Stimulated activated CD8-positive, alpha-beta memory T cell treated with anti-CD3 and anti-CD28 coated beads, Interleukin-15, amount 100 ng/mL, for 48 hours (primary cell): ENCODE measurements around the gene CENPN.
A peak's percentile ranks its signal among the peaks of the same experiment; 100 is the strongest.

Experiments
- DNase-seq, 2 donors: peaks; one replicate each; pipeline ENCODE4 v3.0.0-alpha.2; 2020; ENCODE audit warnings: low read depth in 2 of 2

The CENPN gene, protein sequence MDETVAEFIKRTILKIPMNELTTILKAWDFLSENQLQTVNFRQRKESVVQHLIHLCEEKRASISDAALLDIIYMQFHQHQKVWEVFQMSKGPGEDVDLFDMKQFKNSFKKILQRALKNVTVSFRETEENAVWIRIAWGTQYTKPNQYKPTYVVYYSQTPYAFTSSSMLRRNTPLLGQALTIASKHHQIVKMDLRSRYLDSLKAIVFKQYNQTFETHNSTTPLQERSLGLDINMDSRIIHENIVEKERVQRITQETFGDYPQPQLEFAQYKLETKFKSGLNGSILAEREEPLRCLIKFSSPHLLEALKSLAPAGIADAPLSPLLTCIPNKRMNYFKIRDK

DNA sequence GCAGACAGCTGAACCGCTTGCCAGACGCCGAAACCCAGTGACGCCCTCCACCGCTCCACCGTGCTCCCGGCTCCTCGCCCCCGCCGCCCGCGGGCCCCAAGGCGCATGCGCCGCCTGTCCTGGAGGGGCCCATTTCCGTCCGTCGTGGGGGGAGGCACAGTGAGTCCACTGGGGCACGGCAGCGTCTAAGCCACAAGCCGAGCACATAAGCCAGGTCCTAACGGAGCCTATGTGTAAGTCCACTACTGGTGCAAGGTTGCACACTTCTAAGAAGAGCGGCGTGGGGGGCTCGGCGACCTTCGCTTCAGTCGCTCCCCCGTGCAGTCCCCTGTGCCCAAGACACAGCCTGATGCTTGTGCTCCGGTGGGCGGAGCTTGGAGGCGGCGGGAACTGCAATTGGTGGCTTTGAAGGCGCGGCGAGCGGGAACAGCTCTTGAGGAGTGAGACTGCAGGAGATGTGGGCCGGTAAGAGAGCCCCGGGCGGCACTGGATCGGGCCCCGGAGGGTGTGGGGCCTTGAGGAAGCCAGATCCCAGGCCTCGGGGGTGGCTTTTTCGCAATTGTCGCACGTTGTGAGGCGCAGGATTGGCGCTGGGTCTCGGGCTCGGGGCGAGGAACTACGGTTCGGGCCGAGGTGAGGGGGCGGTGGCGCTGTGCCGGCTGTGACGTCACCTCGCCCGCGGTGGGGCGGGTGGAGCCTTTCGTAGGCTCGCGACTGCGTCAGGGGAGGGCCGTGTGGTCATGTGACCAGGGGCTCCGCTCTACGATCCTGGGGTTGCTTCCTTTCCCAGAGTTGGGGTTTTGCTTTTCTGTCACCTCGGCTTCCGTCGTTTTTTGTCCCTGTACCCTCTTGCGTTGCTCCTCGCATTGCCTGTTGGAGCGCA is at the start of gene CENPN, which contains the start of gene CMC2:
CENPN (plus strand) TSS at position 402 of the 883 bp plus-strand sequence. CDS start 4,726 bp downstream, outside the sequence.
CMC2 (minus strand) TSS at position 73 of the 883 bp plus-strand sequence. CDS start 9,491 bp downstream, outside the sequence.
- peak; percentile 93 to 94 for DNase-seq

DNA sequence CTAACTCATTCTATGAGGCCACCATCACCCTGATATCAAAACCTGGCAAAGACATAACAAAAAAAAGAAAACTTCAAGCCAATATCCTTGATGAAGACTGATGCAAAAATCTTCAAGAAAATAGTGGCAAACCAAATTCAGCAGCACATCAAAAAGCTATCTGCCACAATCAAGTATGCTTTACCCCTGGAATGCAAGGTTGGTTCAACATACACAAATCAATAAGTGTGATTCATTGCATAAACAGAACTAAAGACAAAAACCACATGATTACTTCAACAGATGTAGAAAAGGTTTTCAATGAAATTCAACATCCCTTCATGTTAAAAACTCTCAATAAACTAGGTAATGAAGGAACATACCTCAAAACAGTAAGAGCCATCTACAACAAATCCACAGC is 48.7 kb upstream of the CENPN start:
- DNase-seq, result no peak

DNA sequence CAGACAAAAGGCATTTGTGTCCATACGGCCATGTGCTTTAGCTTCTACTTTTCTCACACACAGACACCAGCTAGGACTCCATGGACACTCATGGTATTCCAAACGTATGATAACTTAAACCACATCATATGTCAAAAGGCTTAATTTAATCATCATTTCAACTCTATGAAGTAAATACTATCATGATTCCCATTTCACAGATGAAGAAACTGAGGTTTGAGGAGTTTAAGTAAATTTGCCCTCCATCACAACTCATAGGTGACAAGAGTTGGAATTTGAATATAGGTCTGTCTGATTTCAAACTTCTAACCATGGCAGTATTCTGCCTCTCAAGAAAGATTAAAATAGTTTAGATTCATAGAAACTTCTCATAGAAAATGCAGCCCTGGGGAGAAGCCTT is 44.1 kb upstream of the CENPN start:
- no peak for DNase-seq

- no peak for DNase-seq
Measured at GRCh38 chr16:80964351-80964750, 42.7 kb upstream of the CENPN start.

- DNase-seq, result no peak
Measured at GRCh38 chr16:80966617-80967016, 40.4 kb upstream of the CENPN start.

GRCh38 chr16:80968386-80969113 is 38.5 kb upstream of the CENPN start:
- DNase-seq, result no peak

DNA sequence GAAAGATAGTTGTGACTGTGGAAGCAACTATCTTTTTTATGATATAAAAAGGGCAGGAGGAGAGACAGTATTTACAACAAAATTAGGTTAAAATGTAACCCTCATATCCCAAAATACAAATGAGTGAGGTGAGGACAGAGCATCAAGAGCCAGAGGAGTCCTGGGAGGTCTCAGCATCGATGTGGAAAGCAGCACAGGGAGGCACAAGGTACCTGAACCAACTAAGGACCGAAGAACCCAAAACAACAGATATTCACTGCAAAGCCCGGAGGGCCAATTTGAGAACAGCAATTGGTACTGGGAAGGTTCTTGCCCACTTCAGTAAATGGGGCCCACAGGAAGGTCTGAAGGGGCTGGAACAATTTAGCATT is 37.9 kb upstream of the CENPN start:
- no peak for DNase-seq

DNA sequence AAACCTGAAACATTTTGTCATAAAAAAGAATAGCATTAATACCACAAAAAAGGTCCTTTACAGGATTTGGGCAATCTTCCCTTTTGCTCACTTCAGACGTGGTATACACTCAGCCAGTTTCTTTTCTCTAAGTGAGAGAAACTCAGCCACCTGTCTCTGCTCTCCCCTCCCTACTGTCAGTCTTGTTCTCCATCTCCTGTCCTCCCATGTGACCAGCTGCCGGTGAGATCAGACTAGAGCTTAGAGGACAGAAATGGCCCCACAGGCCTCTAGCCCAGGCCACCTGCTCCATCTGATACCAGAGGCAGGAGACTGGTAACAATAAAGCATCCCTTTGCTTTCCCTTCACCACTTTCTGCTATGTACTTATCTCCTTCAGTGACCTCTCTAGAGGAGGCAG is 35.2 kb upstream of the CENPN start:
- no peak for DNase-seq

DNA sequence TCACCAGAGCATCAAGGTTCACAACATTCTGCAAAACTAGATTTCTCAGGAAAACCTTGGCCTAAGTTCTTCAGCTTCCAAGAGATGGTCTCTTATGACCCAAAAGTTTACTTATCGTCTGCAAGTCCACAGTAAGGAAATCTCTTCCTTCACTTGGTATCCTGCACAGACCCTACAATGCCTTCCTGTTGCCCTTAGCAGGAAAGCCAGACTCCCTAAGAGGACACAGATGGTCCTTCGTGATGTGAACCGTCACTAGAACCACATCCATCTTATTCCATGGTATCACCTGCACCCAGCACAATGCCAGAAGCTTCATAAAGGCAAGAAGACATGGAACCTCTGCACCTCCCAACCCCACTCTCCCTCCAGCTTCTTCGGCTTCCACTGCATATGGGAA is 34.4 kb upstream of the CENPN start:
- no peak for DNase-seq

DNA sequence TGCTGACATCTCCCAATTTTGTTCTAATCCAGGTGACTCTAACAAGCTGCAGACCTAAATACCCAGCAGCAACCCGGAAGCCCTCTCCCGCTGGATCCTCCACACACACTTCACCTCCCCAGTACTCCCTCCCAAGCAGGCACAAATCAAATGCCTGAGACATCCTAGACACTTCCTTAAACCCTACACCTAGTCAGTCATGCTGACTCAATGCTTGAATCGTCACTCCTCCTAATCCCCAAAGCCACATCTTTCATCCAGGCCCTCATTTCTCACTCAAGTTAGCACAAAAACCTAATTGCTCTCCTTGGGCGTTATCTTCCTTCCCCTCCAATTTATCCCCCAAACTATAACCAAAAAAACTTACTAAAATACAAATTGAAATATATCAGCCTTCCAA is 33.0 kb upstream of the CENPN start:
- no peak for DNase-seq

DNA sequence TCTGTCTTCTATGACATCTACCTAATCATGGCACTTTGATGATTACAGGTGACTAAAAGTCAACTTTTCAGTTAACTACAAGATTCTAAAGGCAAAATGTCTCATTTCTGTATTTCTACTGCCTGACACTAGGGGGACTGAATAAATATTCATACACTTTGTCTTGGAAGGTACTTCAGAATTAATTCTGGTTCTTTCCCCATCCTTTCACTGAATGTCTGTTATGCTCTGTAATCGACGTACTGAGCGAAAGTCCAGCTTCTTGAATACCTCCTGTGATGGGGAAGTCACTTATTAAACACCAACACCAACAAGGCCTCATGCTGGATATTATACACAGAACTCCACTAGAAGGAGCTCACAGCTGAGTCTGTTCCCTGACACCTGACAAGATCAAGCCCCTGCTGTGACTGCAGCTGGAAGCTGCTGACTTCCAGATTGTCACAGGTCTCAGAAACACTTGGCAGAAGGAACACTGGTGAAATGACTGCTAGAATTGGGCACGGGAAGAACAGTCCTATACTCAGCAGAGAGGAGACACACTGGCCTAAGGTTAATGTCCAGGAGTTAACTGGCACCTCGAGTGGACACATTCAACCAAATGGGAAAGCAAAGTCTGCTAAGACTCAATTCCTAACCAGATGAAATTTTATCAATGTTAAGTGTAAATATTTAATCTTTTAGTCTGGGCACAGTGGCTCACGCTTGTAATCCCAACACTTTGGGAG is 32.2 kb upstream of the CENPN start:
- no peak for DNase-seq

DNA sequence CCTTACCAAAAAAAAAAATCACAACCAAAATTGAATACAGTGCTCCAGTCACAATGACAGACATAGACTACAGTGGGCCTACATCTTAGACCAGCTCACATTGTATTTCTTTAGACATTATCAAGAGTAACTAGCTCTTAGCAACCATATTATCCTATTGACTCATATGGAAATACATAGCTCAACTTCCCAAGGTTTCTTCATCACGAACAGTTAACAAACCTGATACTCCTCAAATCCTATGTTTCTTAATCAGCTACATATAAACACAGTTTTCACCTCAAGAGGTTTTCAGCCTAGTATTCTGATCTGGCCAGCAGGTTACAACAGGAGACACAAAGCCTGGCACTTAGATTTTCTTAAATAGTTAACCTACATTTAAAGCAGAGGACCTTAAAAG is 30.1 kb upstream of the CENPN start:
- no peak for DNase-seq

DNA sequence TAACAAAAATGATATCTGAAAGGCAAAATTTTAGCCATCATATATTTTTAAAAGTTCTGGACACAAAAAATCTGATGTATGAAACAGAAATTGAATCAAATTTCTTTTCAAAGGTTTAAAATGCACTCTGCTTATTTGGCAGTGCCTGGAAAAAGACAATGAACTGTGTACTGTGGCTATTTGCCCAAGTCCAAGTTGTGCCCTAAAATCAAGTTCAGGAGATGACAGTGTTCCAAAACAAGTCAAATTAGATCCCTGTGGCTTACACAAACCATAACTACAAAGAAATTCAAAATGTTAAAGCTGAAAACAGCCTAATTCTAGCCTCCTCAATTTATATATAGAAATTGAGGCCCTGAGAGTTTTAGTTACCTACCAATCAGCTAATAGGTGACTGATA is 25.9 kb upstream of the CENPN start:
- DNase-seq, result no peak

DNA sequence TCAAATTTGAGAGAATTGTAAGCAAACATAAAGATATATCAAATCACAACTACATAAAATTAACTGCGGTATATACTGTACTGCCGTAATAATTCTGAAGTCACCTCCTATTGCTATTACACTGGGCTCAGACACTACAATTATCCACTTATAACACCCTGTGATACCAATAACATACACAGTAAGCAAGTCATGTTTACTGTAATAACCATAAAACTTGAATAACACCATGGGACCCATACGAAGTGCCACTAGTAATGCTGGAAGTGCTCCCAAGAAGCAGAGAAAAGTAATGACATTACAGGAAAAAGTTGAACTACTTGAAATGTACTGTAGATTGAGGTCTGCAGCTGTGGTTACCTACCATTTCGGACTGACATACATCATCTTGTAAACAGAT is 24.4 kb upstream of the CENPN start:
- no peak for DNase-seq

- DNase-seq, result no peak
Measured at GRCh38 chr16:80984124-80984892, 22.7 kb upstream of the CENPN start.

DNA sequence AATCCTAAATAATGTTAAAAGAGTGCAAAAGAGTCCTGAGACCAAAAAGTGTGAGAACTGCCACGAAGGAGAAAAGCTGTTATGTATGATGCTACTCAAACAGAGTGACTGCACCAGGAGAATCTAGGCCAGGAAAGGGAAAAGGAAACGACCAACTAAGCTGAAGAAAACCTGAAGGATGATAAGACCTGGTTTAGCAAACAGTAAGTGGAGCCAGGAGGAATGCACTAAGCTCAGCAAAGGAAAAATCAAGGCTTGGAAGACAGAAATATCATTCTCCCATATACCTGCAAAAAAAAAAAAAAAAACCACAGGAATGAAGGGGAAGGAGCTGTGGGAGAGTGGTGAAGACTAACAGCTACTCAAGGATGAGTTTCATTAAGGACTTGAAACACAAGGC is 21.4 kb upstream of the CENPN start:
- DNase-seq, result no peak

- DNase-seq, result no peak
Measured at GRCh38 chr16:80986557-80986956, 20.5 kb upstream of the CENPN start.

GRCh38 chr16:80988756-80989155 is 18.3 kb upstream of the CENPN start:
- no peak for DNase-seq

- no peak for DNase-seq
Measured at GRCh38 chr16:80989801-80990200, 17.2 kb upstream of the CENPN start.

GRCh38 chr16:80990577-80990976 is 16.4 kb upstream of the CENPN start:
- no peak for DNase-seq

DNA sequence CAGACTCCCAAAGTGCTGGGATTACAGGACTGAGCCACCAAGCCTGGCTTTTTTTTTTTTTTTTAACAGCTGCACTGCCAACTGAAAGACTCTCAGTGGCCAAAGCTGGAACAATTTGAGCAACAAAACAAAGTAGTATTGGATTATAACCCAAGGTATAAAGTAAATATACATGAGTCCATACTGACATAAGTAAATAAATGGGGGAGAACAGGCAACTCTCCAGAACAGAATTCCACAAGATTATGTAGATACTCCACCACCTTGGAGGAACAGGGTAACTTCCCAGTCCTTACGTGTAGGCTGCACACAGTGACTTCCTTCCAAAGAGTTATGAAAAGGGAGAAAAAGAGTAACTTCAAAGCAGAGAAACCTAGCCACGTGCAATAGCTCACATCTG is 16.0 kb upstream of the CENPN start:
- no peak for DNase-seq
